DOHH2 (cell line): Measurements from ENCODE around the gene CTNNBL1.

Experiments
- H3F3A ChIP-seq: fragments of 200-600 bp; sonication (generic), shearing (Covaris generic); 2 replicates; pipeline ENCODE4 v1.6.0; 2016; ENCODE audit warnings: antibody characterized with exemption, mild to moderate bottlenecking; ENCODE audit not compliant: control insufficient read depth, insufficient read depth
- H3K27ac ChIP-seq: fragments of 200-600 bp; sonication (generic); 2 replicates; pipeline ENCODE4 v1.5.1; 2014; ENCODE audit warnings: low read depth, mild to moderate bottlenecking, low read length, moderate library complexity
- H3K27me3 ChIP-seq: fragments of 200-600 bp; sonication (generic); 2 replicates; pipeline ENCODE4 v1.6.1; 2014; ENCODE audit warnings: mild to moderate bottlenecking, low read length, mixed read lengths; ENCODE audit not compliant: control insufficient read depth
- H3K36me3 ChIP-seq: fragments of 200-600 bp; sonication (generic); 2 replicates; pipeline ENCODE4 v1.6.1; 2014; ENCODE audit warnings: mild to moderate bottlenecking, low read length, moderate library complexity, mixed read lengths; ENCODE audit not compliant: control insufficient read depth
- H3K4me1 ChIP-seq: fragments of 200-600 bp; sonication (generic); 2 replicates; pipeline ENCODE4 v1.6.1; 2014; ENCODE audit warnings: mild to moderate bottlenecking, low read length, mixed read lengths; ENCODE audit not compliant: control insufficient read depth
- H3K4me2 ChIP-seq: fragments of 200-600 bp; sonication (generic); 2 replicates; pipeline ENCODE4 v1.6.0; 2014; ENCODE audit warnings: mild to moderate bottlenecking, low read length, moderate library complexity
- H3K4me3 ChIP-seq: fragments of 200-600 bp; sonication (generic); 2 replicates; pipeline ENCODE4 v1.5.1; 2014; ENCODE audit warnings: mild to moderate bottlenecking, low read length, mixed read lengths
- H3K79me2 ChIP-seq: fragments of 200-600 bp; sonication (generic); 2 replicates; pipeline ENCODE4 v1.6.1; 2014; ENCODE audit warnings: mild to moderate bottlenecking, low read length, mixed read lengths; ENCODE audit not compliant: control insufficient read depth
- H3K9me2 ChIP-seq: fragments of 200-600 bp; sonication (generic); replicated peaks from 2 replicates; pipeline ENCODE4 v1.6.1; 2014; ENCODE audit warnings: mild to moderate bottlenecking, low read length, mixed read lengths; ENCODE audit not compliant: control insufficient read depth
- H3K9me3 ChIP-seq: fragments of 200-600 bp; sonication (generic); 2 replicates; pipeline ENCODE4 v1.6.1; 2014; ENCODE audit warnings: antibody characterized with exemption, low read length, mixed read lengths; ENCODE audit not compliant: control insufficient read depth, insufficient read depth
- H4K20me1 ChIP-seq: fragments of 200-600 bp; sonication (generic); 2 replicates; pipeline ENCODE4 v1.6.0; 2014; ENCODE audit warnings: low read depth, mild to moderate bottlenecking, antibody characterized with exemption, low read length, moderate library complexity; ENCODE audit not compliant: control insufficient read depth, insufficient read depth
- CTCF ChIP-seq: fragments of 200-600 bp; sonication (generic); IDR thresholded peaks from one replicate; pipeline ENCODE4 v1.5.1; 2014; ENCODE audit warnings: antibody characterized with exemption, mild to moderate bottlenecking, low read depth, low read length; ENCODE audit not compliant: poor library complexity, severe bottlenecking
- EZH2phosphoT487 ChIP-seq: fragments of 200-600 bp; sonication (generic); IDR thresholded peaks from 2 replicates; pipeline ENCODE4 v1.6.1; 2017; ENCODE audit warnings: borderline replicate concordance, mild to moderate bottlenecking, antibody characterized with exemption, low read length, moderate library complexity, mixed read lengths

Gene CTNNBL1

DNA sequence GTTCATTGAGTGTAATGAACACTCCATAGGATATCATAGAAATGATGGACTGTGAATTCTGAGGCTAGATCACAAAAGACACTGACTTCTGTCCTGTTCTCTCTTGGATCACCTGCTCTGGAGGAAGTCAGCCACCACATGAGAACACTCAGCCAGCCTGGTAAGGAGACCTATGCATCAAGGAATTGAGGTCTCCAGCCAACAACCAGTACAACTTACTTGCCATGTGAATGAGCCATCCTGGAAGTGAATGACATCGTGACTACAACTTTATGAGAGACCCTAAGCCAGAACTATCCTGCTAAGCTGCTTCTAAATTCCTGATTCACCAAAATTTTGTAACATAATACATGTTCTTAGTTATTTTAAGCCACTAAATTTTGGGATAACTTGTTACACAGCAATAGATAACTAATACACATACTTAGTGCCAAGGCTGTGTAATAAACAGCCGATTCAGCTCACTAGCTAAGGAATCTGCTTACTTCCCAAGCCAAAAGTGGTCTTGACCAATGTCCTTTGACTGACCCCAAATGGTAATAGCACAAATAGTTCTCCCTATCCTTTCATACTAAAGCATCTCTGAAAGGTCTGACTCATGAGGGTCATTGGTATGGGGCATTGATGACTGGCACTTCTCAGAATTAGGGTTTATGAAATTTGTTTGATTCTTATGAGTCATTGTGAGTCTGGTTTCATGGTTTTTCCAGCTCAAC lies 6.9 kb upstream of the CTNNBL1 start:
- Histone ChIP-seq H3K36me3 (no peaks in the 10 kb centered on the region), H3K27ac (no peak overlapping the region), H3K4me3 (no peak overlapping the region), H3K4me1 (peaks cover 5% of the 10 kb centered on the region; the same call in 1 of the 2 replicates), H3K9me2 (no peaks in the 10 kb centered on the region), H3K4me2 (no peak overlapping the region), H3F3A (no peaks in the 10 kb centered on the region), H3K9me3 (no peaks in the 10 kb centered on the region), H4K20me1 (no peaks in the 10 kb centered on the region), H3K27me3 (peaks cover 41% of the 10 kb centered on the region), H3K79me2 (no peaks in the 10 kb centered on the region)
- TF ChIP-seq CTCF (no peak), EZH2phosphoT487 (no peak)

- Histone ChIP-seq H3K27me3 (peaks cover 41% of the 10 kb centered on the region), H3K79me2 (no peaks in the 10 kb centered on the region), H3K4me3 (no peak overlapping the region), H3K36me3 (no peaks in the 10 kb centered on the region), H3F3A (no peaks in the 10 kb centered on the region), H3K27ac (no peak overlapping the region), H3K4me1 (peaks cover 5% of the 10 kb centered on the region; the same call in 1 of the 2 replicates), H3K4me2 (no peak overlapping the region), H3K9me2 (no peaks in the 10 kb centered on the region), H3K9me3 (no peaks in the 10 kb centered on the region), H4K20me1 (no peaks in the 10 kb centered on the region)
- no peak for TF ChIP-seq EZH2phosphoT487
- TF ChIP-seq CTCF = no peak
Measured at GRCh38 chr20:37687478-37687805, 6.4 kb upstream of the CTNNBL1 start.

GRCh38 chr20:37688093-37688492 lies 5.7 kb upstream of the CTNNBL1 start:
- no peaks in the 10 kb centered on the region for H3F3A ChIP-seq
- peaks cover 41% of the 10 kb centered on the region for H3K27me3 ChIP-seq
- H3K9me3 ChIP-seq = no peaks in the 10 kb centered on the region
- H3K27ac ChIP-seq = no peak overlapping the region
- no peaks in the 10 kb centered on the region for H3K36me3 ChIP-seq
- H3K9me2 ChIP-seq = no peaks in the 10 kb centered on the region
- H3K79me2 ChIP-seq = no peaks in the 10 kb centered on the region
- TF ChIP-seq EZH2phosphoT487 (no peak), CTCF (no peak)
- peaks cover 6% of the 10 kb centered on the region for H3K4me1 ChIP-seq
- H4K20me1 ChIP-seq = no peaks in the 10 kb centered on the region
- no peak overlapping the region for H3K4me3 ChIP-seq
- no peak overlapping the region for H3K4me2 ChIP-seq
